HEK293 (cell line): ENCODE measurements around the gene CKB.

Source experiments
- KLF7 ChIP-seq: fragments of 450-650 bp; formaldehyde crosslinking; IDR thresholded peaks from 2 replicates; pipeline ENCODE4 v1.5.1; 2016; ENCODE audit warnings: missing biosample characterization, missing genetic modification characterization, borderline replicate concordance
- PRDM1 ChIP-seq: fragments of 450-650 bp; formaldehyde crosslinking; IDR thresholded peaks from 2 replicates; pipeline ENCODE4; 2016; ENCODE audit warnings: missing biosample characterization, missing genetic modification characterization
- RBAK ChIP-seq: fragments of 450-650 bp; formaldehyde crosslinking; IDR thresholded peaks from 2 replicates; pipeline ENCODE4 v1.5.1; 2016; ENCODE audit warnings: missing biosample characterization, missing genetic modification characterization
- SP2 ChIP-seq: fragments of 450-650 bp; formaldehyde crosslinking; IDR thresholded peaks from 2 replicates; pipeline ENCODE4 v1.5.1; 2016; ENCODE audit warnings: missing biosample characterization, missing genetic modification characterization
- SP7 ChIP-seq: fragments of 450-650 bp; formaldehyde crosslinking; IDR thresholded peaks from 2 replicates; pipeline ENCODE4 v1.5.1; 2016; ENCODE audit warnings: missing biosample characterization, missing genetic modification characterization
- YY1 ChIP-seq: fragments of 450-650 bp; formaldehyde crosslinking; IDR thresholded peaks from 2 replicates; pipeline ENCODE4 v1.5.1; 2018; ENCODE audit warnings: missing biosample characterization, missing genetic modification characterization
- ZFP3 ChIP-seq: fragments of 450-650 bp; formaldehyde crosslinking; IDR thresholded peaks from 2 replicates; pipeline ENCODE4 v1.5.1; 2016; ENCODE audit warnings: low read depth, missing biosample characterization, missing genetic modification characterization
- ZNF501 ChIP-seq: fragments of 450-650 bp; formaldehyde crosslinking; IDR thresholded peaks from 2 replicates; pipeline ENCODE4 v1.5.1; 2016; ENCODE audit warnings: missing biosample characterization, missing genetic modification characterization
- TF ChIP-seq, protein P1 (sequence below): fragments of 450-650 bp; formaldehyde crosslinking; conservative IDR thresholded peaks from 2 replicates; pipeline ENCODE4 v1.5.1; 2016; ENCODE audit warnings: low read depth, missing biosample characterization, missing genetic modification characterization
- TF ChIP-seq, protein P2 (sequence below): fragments of 450-650 bp; formaldehyde crosslinking; IDR thresholded peaks from 2 replicates; pipeline ENCODE4 v1.5.1; 2016; ENCODE audit warnings: missing biosample characterization, missing genetic modification characterization
- TF ChIP-seq, protein P3 (sequence below): IDR thresholded peaks from 2 replicates; pipeline ENCODE4 v1.6.1; 2011; ENCODE audit warnings: mild to moderate bottlenecking, low read depth, low read length, borderline replicate concordance
- TF ChIP-seq, protein P4 (sequence below): fragments of 450-650 bp; formaldehyde crosslinking; IDR thresholded peaks from 2 replicates; pipeline ENCODE4 v1.5.1; 2016; ENCODE audit warnings: missing biosample characterization, missing genetic modification characterization

DNA sequence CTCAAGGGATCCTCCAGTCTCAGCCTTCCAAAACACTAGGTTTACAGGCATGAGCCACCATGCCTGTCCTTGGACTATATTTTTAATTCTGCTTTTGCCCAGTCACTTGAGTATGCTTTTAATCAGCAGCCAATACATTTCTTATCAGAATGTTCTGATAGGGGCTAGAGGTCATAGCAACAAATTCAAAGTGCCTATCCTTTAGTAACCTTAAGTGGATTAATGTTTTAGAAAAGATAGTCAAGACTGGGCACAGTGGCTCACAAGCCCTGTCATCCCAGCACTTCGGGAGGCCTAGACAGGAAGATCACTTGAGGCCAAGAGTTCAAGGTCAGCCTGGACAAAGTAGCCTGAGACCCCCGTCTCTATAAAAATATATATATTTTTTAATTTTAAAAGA is 37.1 kb downstream of the CKB start:
- TF ChIP-seq ZFP3 (tag by site-specific recombination) = no peak
- no peak for TF ChIP-seq PRDM1 (tag by site-specific recombination)
- TF ChIP-seq SP7 = no peak
- TF ChIP-seq ZNF501 (tag by site-specific recombination) = no peak
- TF ChIP-seq, protein P1, sequence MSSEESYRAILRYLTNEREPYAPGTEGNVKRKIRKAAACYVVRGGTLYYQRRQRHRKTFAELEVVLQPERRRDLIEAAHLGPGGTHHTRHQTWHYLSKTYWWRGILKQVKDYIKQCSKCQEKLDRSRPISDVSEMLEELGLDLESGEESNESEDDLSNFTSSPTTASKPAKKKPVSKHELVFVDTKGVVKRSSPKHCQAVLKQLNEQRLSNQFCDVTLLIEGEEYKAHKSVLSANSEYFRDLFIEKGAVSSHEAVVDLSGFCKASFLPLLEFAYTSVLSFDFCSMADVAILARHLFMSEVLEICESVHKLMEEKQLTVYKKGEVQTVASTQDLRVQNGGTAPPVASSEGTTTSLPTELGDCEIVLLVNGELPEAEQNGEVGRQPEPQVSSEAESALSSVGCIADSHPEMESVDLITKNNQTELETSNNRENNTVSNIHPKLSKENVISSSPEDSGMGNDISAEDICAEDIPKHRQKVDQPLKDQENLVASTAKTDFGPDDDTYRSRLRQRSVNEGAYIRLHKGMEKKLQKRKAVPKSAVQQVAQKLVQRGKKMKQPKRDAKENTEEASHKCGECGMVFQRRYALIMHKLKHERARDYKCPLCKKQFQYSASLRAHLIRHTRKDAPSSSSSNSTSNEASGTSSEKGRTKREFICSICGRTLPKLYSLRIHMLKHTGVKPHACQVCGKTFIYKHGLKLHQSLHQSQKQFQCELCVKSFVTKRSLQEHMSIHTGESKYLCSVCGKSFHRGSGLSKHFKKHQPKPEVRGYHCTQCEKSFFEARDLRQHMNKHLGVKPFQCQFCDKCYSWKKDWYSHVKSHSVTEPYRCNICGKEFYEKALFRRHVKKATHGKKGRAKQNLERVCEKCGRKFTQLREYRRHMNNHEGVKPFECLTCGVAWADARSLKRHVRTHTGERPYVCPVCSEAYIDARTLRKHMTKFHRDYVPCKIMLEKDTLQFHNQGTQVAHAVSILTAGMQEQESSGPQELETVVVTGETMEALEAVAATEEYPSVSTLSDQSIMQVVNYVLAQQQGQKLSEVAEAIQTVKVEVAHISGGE (tag by site-specific recombination) = no peak
- no peak for TF ChIP-seq KLF7 (tag by site-specific recombination)
- no peak for TF ChIP-seq RBAK (tag by site-specific recombination)
- TF ChIP-seq SP2 (tag by site-specific recombination) = no peak
- TF ChIP-seq, protein P2, sequence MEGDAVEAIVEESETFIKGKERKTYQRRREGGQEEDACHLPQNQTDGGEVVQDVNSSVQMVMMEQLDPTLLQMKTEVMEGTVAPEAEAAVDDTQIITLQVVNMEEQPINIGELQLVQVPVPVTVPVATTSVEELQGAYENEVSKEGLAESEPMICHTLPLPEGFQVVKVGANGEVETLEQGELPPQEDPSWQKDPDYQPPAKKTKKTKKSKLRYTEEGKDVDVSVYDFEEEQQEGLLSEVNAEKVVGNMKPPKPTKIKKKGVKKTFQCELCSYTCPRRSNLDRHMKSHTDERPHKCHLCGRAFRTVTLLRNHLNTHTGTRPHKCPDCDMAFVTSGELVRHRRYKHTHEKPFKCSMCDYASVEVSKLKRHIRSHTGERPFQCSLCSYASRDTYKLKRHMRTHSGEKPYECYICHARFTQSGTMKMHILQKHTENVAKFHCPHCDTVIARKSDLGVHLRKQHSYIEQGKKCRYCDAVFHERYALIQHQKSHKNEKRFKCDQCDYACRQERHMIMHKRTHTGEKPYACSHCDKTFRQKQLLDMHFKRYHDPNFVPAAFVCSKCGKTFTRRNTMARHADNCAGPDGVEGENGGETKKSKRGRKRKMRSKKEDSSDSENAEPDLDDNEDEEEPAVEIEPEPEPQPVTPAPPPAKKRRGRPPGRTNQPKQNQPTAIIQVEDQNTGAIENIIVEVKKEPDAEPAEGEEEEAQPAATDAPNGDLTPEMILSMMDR (tag by site-specific recombination) = no peak
- TF ChIP-seq, protein P3, sequence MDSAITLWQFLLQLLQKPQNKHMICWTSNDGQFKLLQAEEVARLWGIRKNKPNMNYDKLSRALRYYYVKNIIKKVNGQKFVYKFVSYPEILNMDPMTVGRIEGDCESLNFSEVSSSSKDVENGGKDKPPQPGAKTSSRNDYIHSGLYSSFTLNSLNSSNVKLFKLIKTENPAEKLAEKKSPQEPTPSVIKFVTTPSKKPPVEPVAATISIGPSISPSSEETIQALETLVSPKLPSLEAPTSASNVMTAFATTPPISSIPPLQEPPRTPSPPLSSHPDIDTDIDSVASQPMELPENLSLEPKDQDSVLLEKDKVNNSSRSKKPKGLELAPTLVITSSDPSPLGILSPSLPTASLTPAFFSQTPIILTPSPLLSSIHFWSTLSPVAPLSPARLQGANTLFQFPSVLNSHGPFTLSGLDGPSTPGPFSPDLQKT = no peak
- TF ChIP-seq YY1 (tag by site-specific recombination) = no peak
- TF ChIP-seq, protein P4, sequence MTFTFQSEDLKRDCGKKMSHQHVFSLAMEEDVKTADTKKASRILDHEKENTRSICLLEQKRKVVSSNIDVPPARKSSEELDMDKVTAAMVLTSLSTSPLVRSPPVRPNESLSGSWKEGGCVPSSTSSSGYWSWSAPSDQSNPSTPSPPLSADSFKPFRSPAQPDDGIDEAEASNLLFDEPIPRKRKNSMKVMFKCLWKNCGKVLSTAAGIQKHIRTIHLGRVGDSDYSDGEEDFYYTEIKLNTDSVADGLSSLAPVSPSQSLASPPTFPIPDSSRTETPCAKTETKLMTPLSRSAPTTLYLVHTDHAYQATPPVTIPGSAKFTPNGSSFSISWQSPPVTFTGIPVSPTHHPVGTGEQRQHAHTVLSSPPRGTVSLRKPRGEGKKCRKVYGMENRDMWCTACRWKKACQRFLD = no peak
